Neutrophil (primary cell): ENCODE measurements around the gene RBKS.
"Not testable (repeated sequence)": the region's sequence is repeated elsewhere in the genome, so short reads cannot be mapped to it uniquely, and the experiment has no call there.

Experiments
- H3K27ac ChIP-seq: fragments of 200-600 bp; sonication (generic); 2 replicates; pipeline ENCODE4 v1.5.1; 2016; ENCODE audit warnings: mild to moderate bottlenecking, moderate library complexity
- H3K27me3 ChIP-seq: fragments of 200-600 bp; sonication (generic); 2 replicates; pipeline ENCODE4 v1.6.0; 2016; ENCODE audit warnings: mild to moderate bottlenecking
- H3K36me3 ChIP-seq: fragments of 200-600 bp; sonication (generic); 2 replicates; pipeline ENCODE4 v1.5.1; 2017
- H3K4me1 ChIP-seq, 2 experiments: fragments of 200-600 bp in 1 of 2; sonication (generic) in 1 of 2; 1 replicate in 1 of 2; 2 replicates in 1 of 2; pipeline versions ENCODE4 v1.5.1 to v1.6.1; 2013 to 2016; ENCODE audit warnings: low read depth in 1 of 2, low read length in 1 of 2, mild to moderate bottlenecking in 1 of 2, moderate library complexity in 1 of 2; ENCODE audit not compliant: control insufficient read depth in 1 of 2, insufficient read depth in 1 of 2
- H3K4me3 ChIP-seq, 2 experiments: fragments of 200-600 bp in 1 of 2; sonication (generic) in 1 of 2; 1 replicate in 1 of 2; 2 replicates in 1 of 2; pipeline ENCODE4 v1.5.1; 2013 to 2016; ENCODE audit warnings: low read depth in 1 of 2, low read length in 1 of 2, mild to moderate bottlenecking in 1 of 2, moderate library complexity in 1 of 2
- H3K9me3 ChIP-seq: fragments of 200-600 bp; sonication (generic); 2 replicates; pipeline ENCODE4 v1.5.1; 2016
- TF ChIP-seq, protein P1 (sequence below): fragments of 200-600 bp; sonication (generic); IDR thresholded peaks from 2 replicates; pipeline ENCODE4 v1.5.1; 2016; ENCODE audit warnings: antibody characterized with exemption

RBKS gene

GRCh38 chr2:27887830-27888229 lies 2.4 kb downstream of the RBKS start:
- no peak overlapping the region for H3K4me3 ChIP-seq
- no peaks in the 10 kb centered on the region for H3K36me3 ChIP-seq
- peaks cover 19 to 20% of the 10 kb centered on the region in 2 experiments for H3K4me1 ChIP-seq
- H3K27ac ChIP-seq, result no peak overlapping the region
- H3K27me3 ChIP-seq, result no peaks in the 10 kb centered on the region
- TF ChIP-seq, protein P1, sequence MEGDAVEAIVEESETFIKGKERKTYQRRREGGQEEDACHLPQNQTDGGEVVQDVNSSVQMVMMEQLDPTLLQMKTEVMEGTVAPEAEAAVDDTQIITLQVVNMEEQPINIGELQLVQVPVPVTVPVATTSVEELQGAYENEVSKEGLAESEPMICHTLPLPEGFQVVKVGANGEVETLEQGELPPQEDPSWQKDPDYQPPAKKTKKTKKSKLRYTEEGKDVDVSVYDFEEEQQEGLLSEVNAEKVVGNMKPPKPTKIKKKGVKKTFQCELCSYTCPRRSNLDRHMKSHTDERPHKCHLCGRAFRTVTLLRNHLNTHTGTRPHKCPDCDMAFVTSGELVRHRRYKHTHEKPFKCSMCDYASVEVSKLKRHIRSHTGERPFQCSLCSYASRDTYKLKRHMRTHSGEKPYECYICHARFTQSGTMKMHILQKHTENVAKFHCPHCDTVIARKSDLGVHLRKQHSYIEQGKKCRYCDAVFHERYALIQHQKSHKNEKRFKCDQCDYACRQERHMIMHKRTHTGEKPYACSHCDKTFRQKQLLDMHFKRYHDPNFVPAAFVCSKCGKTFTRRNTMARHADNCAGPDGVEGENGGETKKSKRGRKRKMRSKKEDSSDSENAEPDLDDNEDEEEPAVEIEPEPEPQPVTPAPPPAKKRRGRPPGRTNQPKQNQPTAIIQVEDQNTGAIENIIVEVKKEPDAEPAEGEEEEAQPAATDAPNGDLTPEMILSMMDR, result no peak
- no peaks in the 10 kb centered on the region for H3K9me3 ChIP-seq

DNA sequence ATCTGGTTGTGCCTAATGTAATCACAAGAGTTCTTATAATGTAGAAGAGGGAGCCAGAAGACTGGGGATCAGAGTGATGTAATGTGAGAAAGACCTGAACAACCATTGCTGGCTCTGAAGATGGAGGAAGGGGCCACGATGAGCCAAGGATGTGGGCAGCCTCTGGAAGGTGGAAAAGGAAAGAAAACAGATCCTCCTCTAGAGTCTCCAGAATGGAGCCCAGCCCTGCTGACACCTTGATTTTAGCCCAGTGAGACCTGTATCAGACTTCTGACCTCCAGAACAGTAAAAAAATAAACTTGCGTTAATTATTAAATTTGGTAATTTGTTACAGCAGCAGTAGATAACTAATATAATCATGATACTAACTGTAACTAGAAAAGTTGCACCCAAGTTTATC lies 3.1 kb downstream of the RBKS start:
- TF ChIP-seq, protein P1, result no peak
- no peaks in the 10 kb centered on the region for H3K36me3 ChIP-seq
- H3K4me3 ChIP-seq, result no peak overlapping the region
- no peak overlapping the region for H3K27ac ChIP-seq
- no peaks in the 10 kb centered on the region for H3K9me3 ChIP-seq
- H3K4me1 ChIP-seq, result peaks cover 16 to 20% of the 10 kb centered on the region in 2 experiments
- H3K27me3 ChIP-seq, result no peaks in the 10 kb centered on the region

- TF ChIP-seq, protein P1, result no peak
- no peak overlapping the region for H3K27ac ChIP-seq
- H3K4me1 ChIP-seq, result peaks cover 8 to 14% of the 10 kb centered on the region in 2 experiments
- no peaks in the 10 kb centered on the region for H3K36me3 ChIP-seq
- H3K9me3 ChIP-seq, result no peaks in the 10 kb centered on the region
- H3K27me3 ChIP-seq, result no peaks in the 10 kb centered on the region
- H3K4me3 ChIP-seq, result no peak overlapping the region
Observed at GRCh38 chr2:27886322-27886721, 3.9 kb downstream of the RBKS start.

DNA sequence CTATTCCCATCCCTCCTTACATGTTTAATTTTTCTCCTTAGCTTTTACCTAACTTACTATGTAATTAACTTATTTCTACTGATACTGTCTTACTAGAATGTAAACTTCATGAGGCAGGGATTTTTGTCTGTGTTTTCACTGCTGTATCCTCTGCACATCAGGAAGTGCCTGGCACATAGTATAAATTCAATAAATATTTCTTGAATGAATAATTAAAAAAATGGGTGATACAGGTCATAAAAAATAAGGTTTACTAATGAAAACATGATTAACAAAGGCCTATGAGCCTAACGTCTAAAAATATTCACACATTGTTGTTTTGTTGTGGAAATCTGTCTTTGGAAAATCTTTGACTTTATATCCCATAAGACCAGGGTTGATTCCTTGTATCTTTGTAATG lies 4.5 kb downstream of the RBKS start:
- no peaks in the 10 kb centered on the region for H3K27me3 ChIP-seq
- H3K27ac ChIP-seq, result no peak overlapping the region
- H3K4me3 ChIP-seq, result no peak overlapping the region
- H3K4me1 ChIP-seq, result peaks cover 8 to 11% of the 10 kb centered on the region in 2 experiments
- H3K36me3 ChIP-seq, result no peaks in the 10 kb centered on the region
- TF ChIP-seq, protein P1, result no peak
- H3K9me3 ChIP-seq, result no peaks in the 10 kb centered on the region

DNA sequence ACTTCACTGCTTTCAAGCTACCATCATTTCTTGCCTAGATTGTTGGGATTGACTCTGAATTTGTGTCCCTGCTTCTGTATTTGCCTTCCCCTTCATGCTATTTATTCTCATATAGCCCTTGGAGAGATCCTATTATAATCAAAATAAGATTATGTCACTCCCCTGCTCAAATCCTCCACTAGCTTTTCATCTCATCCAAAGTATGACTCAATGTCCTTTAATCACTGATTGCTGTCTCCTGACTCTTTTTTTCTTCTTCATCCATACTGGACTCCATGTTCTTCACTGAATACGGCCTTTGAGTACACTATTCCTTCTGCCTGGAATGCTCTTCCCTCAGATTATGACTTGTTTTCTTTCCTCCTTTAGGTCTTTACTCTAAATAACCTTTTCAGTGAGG lies 5.0 kb downstream of the RBKS start:
- Histone ChIP-seq H3K4me3 (no peak overlapping the region), H3K27me3 (no peaks in the 10 kb centered on the region), H3K36me3 (no peaks in the 10 kb centered on the region), H3K9me3 (no peaks in the 10 kb centered on the region), H3K27ac (no peak overlapping the region), H3K4me1 (peaks cover 8 to 11% of the 10 kb centered on the region in 2 experiments)
- TF ChIP-seq, protein P1, result no peak

DNA sequence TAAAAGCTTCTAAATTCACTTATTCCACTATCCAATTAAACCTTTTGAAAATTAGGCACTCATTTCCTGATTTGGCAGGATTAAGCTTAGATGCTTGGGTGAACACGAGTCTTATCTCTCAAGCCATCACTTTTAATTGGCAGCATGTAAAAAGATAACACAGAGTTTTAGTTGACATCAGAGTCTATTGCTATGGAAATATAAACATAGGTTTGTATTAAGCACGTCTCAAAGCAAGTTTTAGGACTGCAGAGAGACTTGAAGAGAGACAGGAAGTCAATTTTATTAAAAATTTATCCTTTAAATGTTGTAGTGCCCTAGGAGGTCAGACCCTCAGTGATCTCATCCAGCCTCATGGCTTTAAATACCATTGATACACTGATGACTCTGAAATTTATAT lies 5.6 kb downstream of the RBKS start:
- peaks cover 3 to 6% of the 10 kb centered on the region in 2 experiments for H3K4me1 ChIP-seq
- TF ChIP-seq, protein P1, result no peak
- H3K36me3 ChIP-seq, result no peaks in the 10 kb centered on the region
- no peaks in the 10 kb centered on the region for H3K27me3 ChIP-seq
- H3K4me3 ChIP-seq, result no peak overlapping the region
- no peak overlapping the region for H3K27ac ChIP-seq
- H3K9me3 ChIP-seq, result no peaks in the 10 kb centered on the region

DNA sequence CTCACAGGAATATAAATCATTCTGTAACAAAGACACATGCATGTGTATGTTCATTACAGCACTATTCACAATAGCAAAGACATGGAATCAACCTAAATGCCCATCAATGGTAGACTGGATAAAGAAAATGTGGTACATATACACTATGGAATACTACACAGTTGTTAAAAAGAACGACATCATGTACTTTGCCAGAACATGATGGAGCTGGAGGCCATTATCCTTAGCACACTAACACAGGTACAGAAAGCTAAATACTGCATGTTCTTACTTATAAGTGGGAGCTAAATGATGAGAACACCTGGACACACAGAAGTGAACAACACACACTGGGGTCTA lies 7.6 kb downstream of the RBKS start:
- H3K4me3 ChIP-seq, H3K27ac ChIP-seq, H3K27me3 ChIP-seq, H3K9me3 ChIP-seq, H3K36me3 ChIP-seq, H3K4me1 ChIP-seq: not testable (repeated sequence)

DNA sequence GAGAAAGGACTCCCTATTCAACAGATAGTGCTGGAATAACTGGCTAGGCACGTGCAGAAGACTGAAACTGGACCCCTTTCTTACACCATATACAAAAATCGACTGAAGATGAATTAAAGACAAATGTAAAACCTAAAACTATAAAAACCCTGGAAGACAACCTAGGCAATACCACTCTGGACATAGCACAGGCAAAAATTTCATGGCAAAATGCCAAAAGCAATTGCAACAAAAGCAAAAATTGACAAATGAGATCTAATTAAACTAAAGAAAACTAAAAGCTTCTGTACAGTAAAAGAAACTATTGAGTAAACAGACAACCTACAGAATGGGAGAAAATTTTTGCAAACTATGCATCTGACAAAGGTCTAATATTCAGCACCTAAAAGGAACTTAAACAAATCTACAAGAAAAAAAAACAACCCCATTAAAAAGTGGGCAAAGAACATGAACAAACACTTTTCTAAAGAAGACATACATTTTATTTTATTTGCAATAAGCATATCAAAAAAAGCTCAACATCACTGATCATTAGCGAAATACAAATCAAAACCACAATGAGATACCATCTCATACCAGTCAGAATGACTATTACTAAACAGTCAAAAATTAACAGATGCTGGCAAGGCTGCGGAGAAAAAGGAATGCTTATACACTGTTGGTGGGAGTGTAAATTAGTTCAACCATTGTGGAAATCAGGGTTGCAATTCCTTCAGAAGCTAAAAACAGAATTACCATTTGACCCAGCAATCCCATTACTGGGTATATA lies 8.2 kb downstream of the RBKS start:
- not testable (repeated sequence) for H3K9me3 ChIP-seq, H3K36me3 ChIP-seq, H3K4me1 ChIP-seq, H3K27ac ChIP-seq, H3K27me3 ChIP-seq, H3K4me3 ChIP-seq
